ENCODE results near the gene MRPL12. TPM values are rescaled to one million over a fixed set of nuclear protein-coding genes. Genes with fewer than 3 reads are reported as not detected.

Gene MRPL12
- total and polyA plus RNA-seq, 7 donors: 93.0 to 558 (median 175) TPM

- ATAC-seq (no peak), DNase-seq (no peak)
- no peak overlapping the region for H3K4me3 ChIP-seq
- H3K27ac ChIP-seq: no peak overlapping the region
- intact Hi-C loops (cut with DNase I): no loop called here
- peaks cover 0 to 17% (median 2%) of the 10 kb centered on the region in 3 donors for H3K27me3 ChIP-seq (ENCODE audit: insufficient read depth in 3 of 3, low read length in 2 of 3)
- no peaks in the 10 kb centered on the region for H3K36me3 ChIP-seq (ENCODE audit: insufficient read depth in 1 of 2, low read depth in 1 of 2)
- 56 to 68% (median 61%) methylated on average over 9 of the region's 9 CpGs for WGBS, 3 donors
- H3K9me3 ChIP-seq: no peaks in the 10 kb centered on the region
- TF ChIP-seq, protein P1, sequence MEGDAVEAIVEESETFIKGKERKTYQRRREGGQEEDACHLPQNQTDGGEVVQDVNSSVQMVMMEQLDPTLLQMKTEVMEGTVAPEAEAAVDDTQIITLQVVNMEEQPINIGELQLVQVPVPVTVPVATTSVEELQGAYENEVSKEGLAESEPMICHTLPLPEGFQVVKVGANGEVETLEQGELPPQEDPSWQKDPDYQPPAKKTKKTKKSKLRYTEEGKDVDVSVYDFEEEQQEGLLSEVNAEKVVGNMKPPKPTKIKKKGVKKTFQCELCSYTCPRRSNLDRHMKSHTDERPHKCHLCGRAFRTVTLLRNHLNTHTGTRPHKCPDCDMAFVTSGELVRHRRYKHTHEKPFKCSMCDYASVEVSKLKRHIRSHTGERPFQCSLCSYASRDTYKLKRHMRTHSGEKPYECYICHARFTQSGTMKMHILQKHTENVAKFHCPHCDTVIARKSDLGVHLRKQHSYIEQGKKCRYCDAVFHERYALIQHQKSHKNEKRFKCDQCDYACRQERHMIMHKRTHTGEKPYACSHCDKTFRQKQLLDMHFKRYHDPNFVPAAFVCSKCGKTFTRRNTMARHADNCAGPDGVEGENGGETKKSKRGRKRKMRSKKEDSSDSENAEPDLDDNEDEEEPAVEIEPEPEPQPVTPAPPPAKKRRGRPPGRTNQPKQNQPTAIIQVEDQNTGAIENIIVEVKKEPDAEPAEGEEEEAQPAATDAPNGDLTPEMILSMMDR (IDR thresholded peaks at IDR 0.05): no peak
- peaks cover 17% of the 10 kb centered on the region for H3K4me1 ChIP-seq
Observed at GRCh38 chr17:81726004-81726403, 22.8 kb downstream of the MRPL12 start.

DNA sequence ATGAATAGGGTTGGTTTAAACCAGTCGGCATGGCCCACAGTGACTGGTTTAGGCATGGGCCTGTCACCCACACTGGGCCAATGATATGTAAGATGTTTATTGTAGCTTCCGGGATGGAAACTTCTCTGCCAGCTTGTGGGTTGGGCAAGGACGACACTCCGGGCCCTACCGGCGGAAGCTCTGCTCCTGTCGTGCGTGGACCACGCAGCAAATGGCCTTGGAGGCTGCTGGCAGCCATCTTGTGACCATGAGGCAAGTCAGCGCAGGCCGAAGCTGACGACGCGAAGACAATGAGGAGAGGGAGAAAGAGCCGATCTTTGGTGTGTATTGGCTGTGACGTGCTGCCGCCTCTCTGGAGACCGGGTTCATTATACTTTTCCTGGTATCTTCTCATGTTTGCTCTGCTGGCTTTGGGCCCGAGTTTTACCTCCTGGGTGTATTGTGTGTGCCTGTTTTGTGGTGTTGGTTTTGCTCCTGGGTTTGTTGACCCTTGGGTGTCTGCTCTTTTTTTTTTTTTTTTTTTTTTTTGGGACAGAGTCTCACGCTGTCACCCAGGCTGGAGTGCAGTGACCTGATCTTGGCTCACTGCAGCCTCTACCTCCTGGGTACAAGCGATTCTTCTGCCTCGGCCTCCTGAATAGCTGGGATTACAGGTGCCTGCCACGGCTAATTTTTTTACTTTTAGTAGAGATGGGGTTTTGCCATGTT is 24.3 kb downstream of the MRPL12 start:
- WGBS, 3 donors: 89 to 93% (median 91%) methylated on average over 23 of the region's 23 CpGs
- intact Hi-C loops (cut with DNase I): no loop called here
- Histone ChIP-seq H3K27ac (no peak overlapping the region), H3K4me3 (no peak overlapping the region), H3K4me1 (peaks cover 11% of the 10 kb centered on the region), H3K27me3 (ENCODE audit: insufficient read depth in 3 of 3, low read length in 2 of 3) (peaks cover 0 to 17% (median 5%) of the 10 kb centered on the region in 3 donors), H3K9me3 (no peaks in the 10 kb centered on the region), H3K36me3 (ENCODE audit: insufficient read depth in 1 of 2, low read depth in 1 of 2) (no peaks in the 10 kb centered on the region)
- TF ChIP-seq, protein P1 (IDR thresholded peaks at IDR 0.05): no peak
- no peak for DNase-seq
- no peak for ATAC-seq

DNA sequence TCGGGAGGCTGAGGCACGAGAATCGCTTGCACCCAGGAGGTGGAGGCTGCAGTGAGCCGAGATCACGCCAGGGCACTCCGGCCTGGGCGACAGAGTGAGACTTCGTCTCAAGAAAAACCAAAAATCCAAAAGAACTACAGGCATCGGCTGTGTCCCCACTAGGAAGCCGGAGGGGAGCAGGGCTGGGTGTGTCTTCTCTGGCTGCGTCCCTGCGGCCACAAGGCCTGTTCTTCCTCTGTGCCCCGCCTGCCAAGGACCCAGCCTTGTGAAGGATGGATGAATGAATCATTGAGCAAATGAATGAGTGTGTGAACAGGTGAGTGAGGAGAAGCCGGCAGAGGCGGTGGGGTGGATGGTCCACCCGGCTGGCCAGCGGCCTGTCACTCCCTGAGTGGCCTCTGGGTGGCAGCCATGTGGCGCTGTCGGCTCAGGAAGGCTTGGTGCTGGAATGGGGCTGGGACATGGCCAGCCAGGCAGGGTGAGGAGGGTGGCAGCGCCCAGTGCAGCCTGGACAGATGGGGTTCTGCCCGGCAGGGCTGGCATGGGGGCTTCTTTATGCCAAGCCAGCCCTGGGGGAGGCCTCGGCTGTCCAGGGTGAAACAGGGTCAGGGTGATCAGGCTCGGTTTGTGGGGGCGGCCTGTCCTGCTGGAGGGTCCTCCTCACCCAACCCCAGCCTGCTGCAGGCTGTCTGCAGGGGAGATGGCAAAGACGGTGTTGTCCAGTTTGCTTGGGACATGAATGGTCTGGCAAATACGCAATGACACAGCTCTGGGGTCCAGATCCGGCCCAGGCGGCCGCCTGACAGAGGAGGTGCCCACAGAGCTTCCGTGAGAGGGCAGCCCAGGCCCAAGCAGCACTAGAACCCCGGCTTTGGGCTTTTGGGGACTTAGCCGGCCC is 30.6 kb downstream of the MRPL12 start:
- Histone ChIP-seq H3K27ac (no peak overlapping the region), H3K27me3 (ENCODE audit: insufficient read depth in 3 of 3, low read length in 2 of 3) (peaks cover 0 to 29% (median 2%) of the 10 kb centered on the region in 3 donors), H3K36me3 (ENCODE audit: insufficient read depth in 1 of 2, low read depth in 1 of 2) (no peaks in the 10 kb centered on the region), H3K4me1 (peaks cover 6% of the 10 kb centered on the region), H3K9me3 (no peaks in the 10 kb centered on the region), H3K4me3 (no peak overlapping the region)
- peak; percentile 94 to 98 (median 97) for ATAC-seq
- 30 to 41% (median 30%) methylated on average over 32 of the region's 32 CpGs for WGBS, 3 donors
- intact Hi-C loops (cut with DNase I): no loop called here
- peak; percentile 85 to 93 for DNase-seq
- TF ChIP-seq, protein P1 (IDR thresholded peaks at IDR 0.05): peak; percentile 93

DNA sequence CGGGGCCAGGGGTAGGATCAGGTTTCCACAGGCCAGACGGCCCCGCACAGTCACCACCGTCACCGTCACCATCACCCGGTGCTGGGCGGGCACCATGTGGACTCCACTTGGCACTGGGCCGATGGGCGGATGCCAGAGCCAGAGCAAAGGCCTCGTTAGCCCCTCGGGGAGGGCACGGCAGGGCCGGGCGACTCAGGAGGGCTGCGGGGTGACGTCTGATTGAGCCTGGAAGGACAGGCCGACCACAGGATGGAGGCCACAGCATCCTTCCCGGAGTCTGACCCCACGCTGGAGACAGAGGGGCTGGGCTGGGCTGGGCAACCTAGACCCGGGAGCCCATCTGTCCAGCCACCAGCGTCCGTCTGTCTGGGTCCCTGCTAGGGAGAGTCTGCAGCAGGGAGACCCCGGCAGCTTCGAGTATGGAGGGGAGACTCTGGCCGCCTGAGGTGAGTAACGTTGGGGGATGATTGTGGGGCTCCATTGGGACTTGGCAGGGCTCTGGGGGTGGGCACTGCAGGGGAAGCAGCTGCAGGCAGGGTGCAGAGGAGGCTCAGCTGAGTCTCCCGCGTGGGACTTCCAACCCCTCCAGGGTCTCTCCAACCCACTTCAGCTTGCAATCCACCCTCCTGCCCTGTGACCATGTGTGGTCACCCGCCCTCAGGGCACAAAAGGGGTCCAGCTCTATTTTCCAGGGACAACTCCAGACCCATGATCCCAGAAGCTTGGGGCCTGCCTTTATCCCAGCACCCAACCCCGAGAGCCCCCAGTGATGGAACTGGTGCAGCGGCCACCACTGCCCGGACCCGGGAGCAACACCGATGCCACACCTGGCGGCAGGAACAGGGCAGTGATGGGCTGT is 31.5 kb downstream of the MRPL12 start:
- no peaks in the 10 kb centered on the region for H3K9me3 ChIP-seq
- H3K4me1 ChIP-seq: peaks cover 6% of the 10 kb centered on the region
- 50 to 58% (median 50%) methylated on average over 34 to 35 of the region's 35 CpGs for WGBS, 3 donors
- H3K27ac ChIP-seq: no peak overlapping the region
- H3K27me3 ChIP-seq (ENCODE audit: insufficient read depth in 3 of 3, low read length in 2 of 3): peaks cover 0 to 23% (median 2%) of the 10 kb centered on the region in 3 donors
- ATAC-seq (peak; percentile 7 to 30 (median 16)), DNase-seq (no peak)
- TF ChIP-seq, protein P1 (IDR thresholded peaks at IDR 0.05): no peak
- no peaks in the 10 kb centered on the region for H3K36me3 ChIP-seq (ENCODE audit: insufficient read depth in 1 of 2, low read depth in 1 of 2)
- no peak overlapping the region for H3K4me3 ChIP-seq
- intact Hi-C loops (cut with DNase I): no loop called here

All from psoas muscle (tissue), 8 donors.